Glomerular endothelial cell (primary cell): ENCODE measurements around the gene GALNT10. TPM values are rescaled to one million over a fixed set of nuclear protein-coding genes. Genes with fewer than 3 reads are reported as not detected.

Experiments
- DNase-seq: peaks from one replicate; pipeline ENCODE4 v3.0.0-alpha.2; 2011; ENCODE audit warnings: low read depth, low spot score; ENCODE audit errors: extremely low read depth
- total RNA-seq: library from RNA; depleted of rRNA; stranded (reverse); fragments of >200 nt; gene quantifications from 2 replicates; pipeline ENCODE4 v1.2.3, GENCODE V29; 2015

GALNT10 gene
- total RNA-seq, 1 donor from 2014 or later: 66.7 TPM

DNA sequence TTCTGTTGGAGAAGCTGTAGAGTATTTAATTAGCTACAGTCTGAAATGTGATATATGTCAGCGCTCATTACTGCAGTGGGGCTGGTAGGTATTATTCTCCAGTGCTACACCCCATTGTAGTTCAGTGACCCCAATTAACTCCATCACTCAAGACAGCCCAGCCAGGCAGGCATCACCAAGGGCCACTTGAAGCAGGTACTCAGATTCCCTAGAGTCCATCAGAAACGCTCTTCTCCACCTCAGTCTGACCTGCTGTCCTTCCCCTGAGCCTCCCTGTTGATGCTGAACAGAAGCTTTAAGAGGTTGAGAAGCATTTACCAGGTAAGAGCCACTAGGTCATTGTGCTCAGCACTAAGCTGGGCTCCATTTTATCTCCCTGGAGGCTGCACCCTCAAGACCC lies 71.8 kb downstream of the GALNT10 start:
- no peak for DNase-seq

DNA sequence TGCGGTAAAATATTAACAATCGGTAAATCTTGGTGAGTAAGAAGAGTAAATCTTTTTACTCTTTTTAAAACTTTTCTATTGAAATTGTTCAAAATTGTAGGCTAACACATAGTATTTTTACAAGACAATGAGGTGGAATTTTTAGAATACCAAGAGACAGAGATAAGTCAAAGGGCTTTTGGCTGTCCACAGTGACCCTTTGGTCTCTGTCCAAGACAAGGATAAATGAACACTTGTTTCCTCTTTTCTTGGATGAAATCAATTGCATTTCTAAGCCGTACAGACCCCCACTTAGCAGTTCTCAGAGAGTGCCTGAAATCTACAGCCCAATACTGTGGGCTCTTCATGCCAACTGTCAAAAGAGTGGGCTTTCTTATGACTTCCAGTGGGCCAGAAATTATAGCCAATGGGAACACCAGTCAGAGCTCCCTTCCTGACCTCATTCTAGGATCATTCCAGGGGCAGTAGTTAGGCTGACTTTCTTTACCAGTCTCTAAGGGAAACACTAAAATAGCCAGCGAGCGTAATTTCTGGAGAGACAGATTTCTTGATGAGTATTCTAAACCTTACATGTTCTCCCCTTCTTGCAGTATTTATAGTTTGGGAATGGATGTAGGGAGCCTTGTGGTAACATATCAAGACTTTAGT lies 74.1 kb downstream of the GALNT10 start:
- DNase-seq: no peak

DNA sequence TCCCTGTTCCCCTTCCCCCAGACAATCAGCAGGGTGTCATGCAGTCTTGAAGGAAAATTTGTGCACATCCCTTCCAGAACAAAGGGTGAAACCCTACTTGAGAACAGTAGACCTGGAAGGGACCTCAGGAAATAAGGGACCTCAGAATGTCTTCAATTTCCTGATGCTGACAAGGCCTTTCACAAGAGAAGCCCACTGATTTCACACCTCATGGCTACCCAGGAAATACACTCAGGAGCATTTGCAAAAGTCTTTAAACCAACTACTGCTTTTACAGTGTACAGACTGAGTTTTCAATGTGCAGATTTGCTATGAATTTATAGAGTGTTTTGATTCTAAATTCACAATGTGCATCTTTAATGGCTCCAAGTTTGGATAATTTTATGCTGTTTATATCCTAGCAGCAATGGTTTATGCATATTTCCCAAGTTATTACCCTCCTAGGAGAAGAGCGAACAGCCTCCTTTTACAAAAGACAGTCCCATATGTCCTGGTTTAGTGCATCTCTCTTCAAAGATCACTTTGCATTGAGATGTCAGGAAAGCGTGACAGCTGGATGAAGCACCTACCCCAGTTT lies 74.8 kb downstream of the GALNT10 start:
- no peak for DNase-seq

- no peak for DNase-seq
These were observed 77.0 kb downstream of the GALNT10 start for GRCh38 chr5:154267516-154267915.

- DNase-seq: no peak
These were observed 77.5 kb downstream of the GALNT10 start for GRCh38 chr5:154268073-154268472.

DNA sequence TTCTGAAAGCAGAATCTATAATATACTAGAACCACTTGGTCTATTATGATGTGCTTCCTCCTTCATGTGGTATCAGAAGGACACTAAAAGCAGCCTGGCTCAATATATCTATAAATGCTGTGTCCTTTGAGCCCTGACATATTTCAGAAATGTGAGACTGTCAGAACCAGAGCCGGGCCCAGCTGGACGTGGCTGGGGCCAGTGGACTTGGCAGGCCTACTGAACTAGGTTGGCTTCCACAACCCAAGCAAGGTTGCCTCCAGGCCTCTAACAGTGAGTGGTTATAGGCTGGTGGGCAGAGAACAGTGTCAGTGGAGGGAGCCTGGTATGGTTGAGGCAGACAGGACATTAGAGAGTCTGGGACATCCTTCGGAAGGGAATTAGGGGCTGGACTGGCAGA lies 78.9 kb downstream of the GALNT10 start:
- DNase-seq: no peak

DNA sequence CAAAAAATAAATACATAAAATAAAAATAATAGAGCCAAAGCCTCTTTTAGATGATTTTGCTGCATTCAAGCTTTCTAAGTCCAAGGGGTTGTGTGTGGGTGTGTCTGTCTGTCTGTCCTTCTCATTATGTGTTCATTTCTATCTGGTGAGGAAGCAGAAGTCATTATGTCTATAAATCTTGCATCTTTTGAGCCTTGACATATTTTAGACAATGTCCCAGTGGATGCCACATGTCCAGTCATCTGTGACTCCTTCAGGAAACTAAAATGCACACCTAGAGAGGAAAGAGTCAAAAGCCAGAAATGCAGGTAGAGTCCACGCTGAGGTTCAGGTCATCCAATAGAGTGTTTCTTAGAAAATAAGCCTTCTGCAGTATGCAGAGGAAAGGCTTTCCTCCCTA lies 80.9 kb downstream of the GALNT10 start:
- no peak for DNase-seq

DNA sequence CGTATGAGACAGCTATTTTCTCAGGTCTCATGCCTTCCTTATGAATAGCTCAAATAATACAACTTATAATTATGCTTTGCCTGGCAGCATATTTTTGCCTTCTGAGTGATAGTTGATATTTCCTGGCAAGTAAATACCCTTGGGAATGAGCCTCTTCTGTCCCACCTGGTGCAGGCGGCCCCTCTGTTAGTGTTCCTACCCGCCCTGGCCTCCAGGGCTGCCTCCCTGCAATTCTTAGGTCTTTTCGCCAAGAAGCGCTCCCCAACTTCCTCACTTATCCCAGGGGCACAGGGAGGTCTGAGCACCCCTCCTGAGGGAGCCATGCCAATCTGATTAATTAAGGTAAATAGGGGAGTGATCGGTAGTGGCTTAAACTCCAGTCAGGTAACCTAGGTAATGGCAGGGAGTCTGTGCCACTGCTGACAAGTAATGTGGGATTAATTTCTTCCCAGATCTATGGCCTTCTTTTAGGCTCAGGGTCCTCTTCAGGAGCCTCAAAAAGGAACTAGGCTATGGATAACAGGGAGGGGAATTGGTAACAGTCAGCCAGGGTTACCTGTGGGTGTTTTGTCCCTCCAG lies 81.5 kb downstream of the GALNT10 start:
- DNase-seq: no peak

GRCh38 chr5:154273028-154273617 lies 82.6 kb downstream of the GALNT10 start:
- DNase-seq: no peak

GRCh38 chr5:154273963-154274827 lies 83.7 kb downstream of the GALNT10 start:
- DNase-seq: no peak

DNA sequence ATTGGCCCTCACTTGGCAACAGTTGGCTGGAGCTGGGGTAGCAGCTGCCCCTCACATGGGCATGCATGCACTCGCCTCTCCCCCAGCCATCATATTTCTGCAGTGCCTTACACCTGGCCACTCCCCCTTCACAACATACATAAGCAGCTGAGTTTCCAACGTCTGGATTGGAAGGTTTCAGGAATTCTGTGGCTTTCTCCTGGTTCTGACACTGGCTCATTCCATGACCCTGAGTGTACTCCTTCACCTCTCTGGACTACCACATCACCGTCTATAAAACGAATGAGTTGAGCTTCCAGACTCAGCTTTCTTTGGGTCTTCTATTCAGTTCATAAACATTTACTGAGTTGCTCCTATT lies 84.3 kb downstream of the GALNT10 start:
- DNase-seq: no peak

GRCh38 chr5:154275566-154275965 lies 85.0 kb downstream of the GALNT10 start:
- no peak for DNase-seq

DNA sequence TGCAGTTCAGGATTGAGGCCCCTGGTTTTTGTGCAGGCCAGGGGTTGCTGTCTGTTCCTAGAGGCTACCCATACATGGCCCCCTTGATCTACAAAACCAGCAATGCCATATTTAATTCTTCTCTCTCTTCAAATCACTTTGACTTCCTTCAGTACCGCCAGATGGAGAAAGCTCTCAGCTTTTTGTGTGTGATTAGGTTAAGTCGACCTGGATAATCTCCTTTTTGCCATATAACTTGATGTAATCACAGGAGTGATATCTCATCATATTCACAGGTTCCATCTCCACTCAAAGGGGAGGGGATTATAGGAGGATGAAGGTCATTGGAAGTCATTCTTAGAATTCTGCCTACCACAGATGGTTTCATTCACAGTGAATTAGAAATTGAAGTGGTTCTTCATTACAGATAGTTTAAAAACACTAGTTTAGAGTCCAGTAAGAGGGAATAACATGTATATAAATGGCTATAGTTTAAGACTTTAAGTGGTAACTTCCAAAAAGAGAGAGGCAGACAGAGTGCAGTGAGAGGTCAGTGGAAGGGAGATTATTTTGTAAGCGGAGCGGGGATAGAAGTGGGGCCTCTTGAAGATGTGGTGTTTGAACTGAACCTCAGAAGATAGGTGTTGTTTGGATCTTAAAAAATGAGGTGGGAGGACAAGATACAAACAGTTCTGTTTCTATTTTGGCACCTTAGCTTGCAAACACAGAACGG lies 85.9 kb downstream of the GALNT10 start:
- no peak for DNase-seq

GRCh38 chr5:154276973-154277331 lies 86.4 kb downstream of the GALNT10 start:
- no peak for DNase-seq

DNA sequence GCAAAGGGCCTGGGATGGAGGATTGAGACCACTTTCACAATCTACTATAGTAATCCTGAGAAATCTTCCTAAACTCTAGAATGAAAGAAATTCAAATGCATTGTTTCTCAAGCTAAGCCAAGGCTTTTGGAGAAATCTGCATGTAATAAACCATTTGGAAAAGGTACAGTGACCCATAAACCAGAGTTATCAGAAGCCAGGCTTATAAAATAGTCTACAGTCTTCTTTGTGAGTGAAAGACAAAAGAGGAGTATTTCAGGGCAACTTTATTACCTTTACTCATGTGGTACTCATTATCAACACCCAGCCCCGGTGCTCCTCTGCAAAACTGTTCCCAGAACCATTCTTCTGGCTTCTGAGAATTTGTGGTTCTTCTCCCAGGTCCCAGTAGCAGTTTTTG lies 87.0 kb downstream of the GALNT10 start:
- no peak for DNase-seq

DNA sequence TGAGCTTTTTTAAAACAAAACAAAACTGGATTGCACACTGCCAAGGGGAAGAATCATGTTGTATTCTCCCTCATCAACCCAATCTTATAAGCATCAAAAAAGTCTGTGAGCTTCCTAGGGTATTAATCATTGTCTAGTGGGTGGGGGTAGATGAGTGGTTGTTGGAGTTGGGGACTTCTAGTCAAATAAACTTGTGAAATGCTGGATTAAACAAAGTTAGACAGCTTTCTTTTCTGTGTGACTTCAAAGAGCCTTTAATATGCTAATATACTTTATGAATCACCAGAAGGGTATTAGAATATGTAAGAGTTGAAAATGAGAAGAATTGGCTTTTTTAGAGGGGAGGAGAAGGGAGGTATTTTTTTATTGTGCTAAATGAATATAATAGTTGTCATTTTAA lies 87.7 kb downstream of the GALNT10 start:
- DNase-seq: no peak

DNA sequence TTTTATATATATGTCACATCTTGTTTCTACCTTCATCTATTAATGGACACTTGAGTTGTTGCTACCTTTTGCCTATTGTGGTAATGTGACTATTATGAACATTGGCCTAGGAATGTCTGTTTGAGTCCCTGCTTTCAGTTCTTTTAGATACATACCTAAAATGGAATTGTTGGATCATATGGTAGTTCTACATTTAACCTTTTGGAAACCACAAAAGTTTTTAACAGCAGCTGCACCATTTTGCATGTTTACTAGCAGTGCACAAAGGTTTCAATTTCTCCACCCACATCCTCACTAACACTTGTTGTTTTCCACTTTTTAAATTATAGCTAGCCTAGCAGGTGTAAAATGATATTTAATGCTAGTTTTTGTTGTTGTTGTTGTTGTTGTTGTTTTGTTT lies 88.4 kb downstream of the GALNT10 start:
- DNase-seq: no peak

DNA sequence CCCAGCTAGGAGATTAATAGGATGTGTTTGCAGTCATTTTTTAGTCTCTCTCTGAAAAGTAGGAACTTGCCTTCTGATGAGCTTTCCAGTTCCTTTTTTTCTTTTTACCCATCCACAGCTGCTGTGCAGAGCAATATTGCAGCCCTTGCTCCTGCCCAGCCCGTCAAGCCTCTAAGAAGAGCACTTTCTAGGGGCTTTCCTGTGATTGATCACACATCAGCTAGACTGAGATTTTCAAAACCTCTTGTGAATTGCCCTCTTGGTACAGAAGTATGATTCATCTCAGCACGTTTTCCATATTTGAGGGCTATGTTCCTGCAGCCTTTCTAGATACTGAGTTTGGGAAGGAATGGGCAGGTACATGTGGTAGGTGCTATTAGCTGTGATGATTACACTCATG lies 93.9 kb downstream of the GALNT10 start:
- no peak for DNase-seq

DNA sequence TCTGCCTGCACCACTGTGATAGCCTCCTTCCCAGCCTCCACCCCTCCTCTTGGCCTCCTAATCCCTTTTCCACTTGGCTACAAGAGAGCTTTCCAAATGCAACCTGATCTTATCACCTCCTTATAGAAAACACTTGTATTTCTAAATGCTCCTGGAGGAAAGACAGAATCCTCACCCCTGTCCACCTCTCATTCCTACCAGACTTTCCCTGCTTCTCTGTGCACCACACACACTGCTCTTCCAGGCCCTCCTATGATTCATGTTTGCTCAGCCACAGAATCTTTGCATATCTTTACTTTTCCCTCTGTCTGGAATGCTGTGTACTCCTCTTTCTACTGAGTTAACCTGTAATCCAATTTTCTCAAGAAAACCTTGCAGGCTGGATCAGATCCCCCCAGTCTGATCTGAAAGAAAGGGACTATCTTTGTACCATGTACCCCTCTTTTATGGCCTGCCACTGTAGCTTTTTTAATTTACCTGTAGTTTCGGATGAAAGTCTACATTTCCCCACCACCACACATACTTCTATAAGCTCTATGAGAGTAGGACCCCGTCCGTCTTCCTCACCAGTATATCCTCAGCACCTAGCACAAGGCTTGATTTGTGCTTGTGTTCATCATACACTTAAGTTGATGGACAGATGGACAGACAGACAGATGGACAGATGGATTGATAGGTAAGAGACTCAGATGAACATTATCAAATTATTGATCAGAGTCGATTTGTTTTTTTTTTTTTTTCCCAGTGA lies 95.3 kb downstream of the GALNT10 start:
- DNase-seq: no peak

- no peak for DNase-seq
These were observed 96.0 kb downstream of the GALNT10 start for GRCh38 chr5:154286557-154286956.
